ENCODE data around the gene WDFY4.

GRCh38 chr10:48786606-48787282 lies 102.1 kb downstream of the WDFY4 start:
- TF ChIP-seq CTCF (IDR thresholded peaks at IDR 0.05): no peak
- TF ChIP-seq POLR2AphosphoS5 (IDR thresholded peaks at IDR 0.05): no peak
- TF ChIP-seq POLR2A (IDR thresholded peaks at IDR 0.05): no peak
